Endothelial cell (in vitro differentiated cells): Measurements from ENCODE around the gene BORCS5. TPM values are rescaled to one million over a fixed set of nuclear protein-coding genes. Genes with fewer than 3 reads are reported as not detected.

Source experiments
- DNase-seq: peaks from one replicate; pipeline ENCODE4 v3.0.0; 2021; ENCODE audit warnings: low spot score
- H3K27ac Mint-ChIP-seq: one replicate; pipeline ENCODE4 v1.8.0; 2021; ENCODE audit warnings: mixed read lengths, inconsistent platforms; ENCODE audit not compliant: unreplicated experiment
- H3K27me3 Mint-ChIP-seq: one replicate; pipeline ENCODE4 v1.8.0; 2021; ENCODE audit warnings: mild to moderate bottlenecking, moderate library complexity, mixed read lengths, inconsistent platforms; ENCODE audit not compliant: unreplicated experiment
- H3K36me3 Mint-ChIP-seq: one replicate; pipeline ENCODE4 v1.8.0; 2021; ENCODE audit warnings: mild to moderate bottlenecking, low read depth, mixed read lengths, inconsistent platforms; ENCODE audit not compliant: unreplicated experiment
- H3K4me1 Mint-ChIP-seq: one replicate; pipeline ENCODE4 v1.8.0; 2021; ENCODE audit warnings: mild to moderate bottlenecking, mixed read lengths, inconsistent platforms; ENCODE audit not compliant: unreplicated experiment
- H3K4me3 Mint-ChIP-seq: one replicate; pipeline ENCODE4 v1.8.0; 2021; ENCODE audit warnings: mild to moderate bottlenecking, mixed read lengths, inconsistent platforms; ENCODE audit not compliant: unreplicated experiment
- H3K9me3 Mint-ChIP-seq: one replicate; pipeline ENCODE4 v1.8.0; 2021; ENCODE audit warnings: mixed read lengths, inconsistent platforms; ENCODE audit not compliant: unreplicated experiment
- CTCF ChIP-seq: fragments of 200-600 bp; sonication (generic); IDR thresholded peaks from one replicate; pipeline ENCODE4 v1.5.0; 2021; ENCODE audit warnings: antibody characterized with exemption; ENCODE audit not compliant: unreplicated experiment
- total RNA-seq: library from RNA; stranded (reverse); fragmentation: NEBNext Ultra II Directional; extraction: Animal tissue kit (Norgen Biotek cat#: 25700); gene quantifications from one replicate; pipeline ENCODE4 v1.2.1, GENCODE V29; 2021; ENCODE audit not compliant: unreplicated experiment

Gene BORCS5
- total RNA-seq, 1 donor from 2014 or later = 10.4 TPM

GRCh38 chr12:12508612-12509011 lies 151.7 kb downstream of the BORCS5 start:
- Mint-ChIP-seq H3K27ac (no peak overlapping the region), H3K4me3 (no peak overlapping the region), H3K9me3 (no peaks in the 10 kb centered on the region), H3K36me3 (no peaks in the 10 kb centered on the region), H3K4me1 (peaks cover 25% of the 10 kb centered on the region), H3K27me3 (peaks cover 3% of the 10 kb centered on the region)
- DNase-seq = no peak
- no peak for TF ChIP-seq CTCF

GRCh38 chr12:12510141-12510540 lies 153.3 kb downstream of the BORCS5 start:
- peaks cover 31% of the 10 kb centered on the region for H3K4me1 Mint-ChIP-seq
- H3K36me3 Mint-ChIP-seq = no peaks in the 10 kb centered on the region
- H3K27ac Mint-ChIP-seq = no peak overlapping the region
- no peak for TF ChIP-seq CTCF
- peaks cover under 1% of the 10 kb centered on the region for H3K27me3 Mint-ChIP-seq
- no peak overlapping the region for H3K4me3 Mint-ChIP-seq
- DNase-seq = no peak
- no peaks in the 10 kb centered on the region for H3K9me3 Mint-ChIP-seq

- Mint-ChIP-seq H3K27ac (no peak overlapping the region), H3K4me3 (no peak overlapping the region), H3K4me1 (peaks cover 27% of the 10 kb centered on the region), H3K9me3 (no peaks in the 10 kb centered on the region), H3K36me3 (no peaks in the 10 kb centered on the region), H3K27me3 (no peaks in the 10 kb centered on the region)
- TF ChIP-seq CTCF = no peak
- no peak for DNase-seq
Measured at GRCh38 chr12:12510551-12510950, 153.7 kb downstream of the BORCS5 start.

- Mint-ChIP-seq H3K27me3 (no peaks in the 10 kb centered on the region), H3K4me3 (no peak overlapping the region), H3K27ac (no peak overlapping the region), H3K4me1 (peaks cover 22% of the 10 kb centered on the region), H3K9me3 (no peaks in the 10 kb centered on the region), H3K36me3 (no peaks in the 10 kb centered on the region)
- no peak for TF ChIP-seq CTCF
- no peak for DNase-seq
Measured at GRCh38 chr12:12511021-12511783, 154.3 kb downstream of the BORCS5 start.

GRCh38 chr12:12511895-12512711 lies 155.2 kb downstream of the BORCS5 start:
- H3K27me3 Mint-ChIP-seq = no peaks in the 10 kb centered on the region

More at GRCh38 chr12:12511895-12512711, 155.2 kb downstream of the BORCS5 start:
- H3K4me3 Mint-ChIP-seq = no peak overlapping the region
- H3K36me3 Mint-ChIP-seq = no peaks in the 10 kb centered on the region
- H3K4me1 Mint-ChIP-seq = peaks cover 13% of the 10 kb centered on the region
- no peak for DNase-seq
- no peaks in the 10 kb centered on the region for H3K9me3 Mint-ChIP-seq
- H3K27ac Mint-ChIP-seq = no peak overlapping the region
- TF ChIP-seq CTCF = no peak
